Hindlimb muscle (tissue), 1 donor: Measurements from ENCODE around the gene BTBD3. TPM values are rescaled to one million over a fixed set of nuclear protein-coding genes. Genes with fewer than 3 reads are reported as not detected.

Experiments used
- DNase-seq: peaks from one replicate; pipeline ENCODE4 v3.0.0-alpha.2; 2013
- polyA plus RNA-seq: library from polyadenylated mRNA; unstranded; fragments of 120-200 nt; gene quantifications from one replicate; pipeline ENCODE4 v1.2.1, GENCODE V29; 2013; ENCODE audit not compliant: insufficient read length

Gene BTBD3
- polyA plus RNA-seq, 1 donor: 38.6 TPM

- peak; percentile 77 for DNase-seq
Measured at GRCh38 chr20:11918391-11918845, 725 bp downstream of the BTBD3 start.

GRCh38 chr20:11918981-11919380 lies 1.3 kb downstream of the BTBD3 start:
- DNase-seq: peak; percentile 81

GRCh38 chr20:11919581-11919980 lies 1.9 kb downstream of the BTBD3 start:
- peak; percentile 30 for DNase-seq

- no peak for DNase-seq
Measured at GRCh38 chr20:11920083-11920482, 2.4 kb downstream of the BTBD3 start.

- DNase-seq: no peak
Measured at GRCh38 chr20:11921321-11921720, 3.6 kb downstream of the BTBD3 start.

- DNase-seq: no peak
Measured at GRCh38 chr20:11922561-11922960, 4.9 kb downstream of the BTBD3 start.

- DNase-seq: no peak
Measured at GRCh38 chr20:11924923-11925322, 7.2 kb downstream of the BTBD3 start.

GRCh38 chr20:11926292-11926998 lies 8.8 kb downstream of the BTBD3 start:
- no peak for DNase-seq

- DNase-seq: no peak
Measured at GRCh38 chr20:11929947-11930346, 12.3 kb downstream of the BTBD3 start.

- DNase-seq: no peak
Measured at GRCh38 chr20:11935212-11936154, 17.8 kb downstream of the BTBD3 start.

- DNase-seq: no peak
Measured at GRCh38 chr20:11936157-11936556, 18.5 kb downstream of the BTBD3 start.

- no peak for DNase-seq
Measured at GRCh38 chr20:11937230-11937629, 19.5 kb downstream of the BTBD3 start.

GRCh38 chr20:11941593-11942246 lies 24.0 kb downstream of the BTBD3 start:
- DNase-seq: no peak

- DNase-seq: no peak
Measured at GRCh38 chr20:11943778-11944177, 26.1 kb downstream of the BTBD3 start.

GRCh38 chr20:11948806-11949205 lies 31.1 kb downstream of the BTBD3 start:
- no peak for DNase-seq

- no peak for DNase-seq
Measured at GRCh38 chr20:11949711-11950110, 32.0 kb downstream of the BTBD3 start.

- DNase-seq: no peak
Measured at GRCh38 chr20:11951696-11952095, 34.0 kb downstream of the BTBD3 start.

GRCh38 chr20:11952639-11953038 lies 34.9 kb downstream of the BTBD3 start:
- DNase-seq: no peak

GRCh38 chr20:11957911-11958310 lies 40.2 kb downstream of the BTBD3 start:
- DNase-seq: no peak

GRCh38 chr20:11958855-11959254 lies 41.2 kb downstream of the BTBD3 start:
- no peak for DNase-seq

GRCh38 chr20:11965602-11966001 lies 47.9 kb downstream of the BTBD3 start:
- no peak for DNase-seq

- DNase-seq: no peak
Measured at GRCh38 chr20:11966186-11966585, 48.5 kb downstream of the BTBD3 start.

GRCh38 chr20:11970243-11970836 lies 52.6 kb downstream of the BTBD3 start:
- no peak for DNase-seq
